Activated T-helper 2 cell treated with anti-CD3 and anti-CD28 coated beads, Interferon-gamma antibody, Interleukin-2, Interleukin-4, amounts not matched to agents 10 μg/mL and 5 μg/mL and 100 μg/mL, durations not matched to agents 14 hours and 24 hours and 36 hours (primary cell): ENCODE measurements around the gene CR1L. TPM values are rescaled to one million over a fixed set of nuclear protein-coding genes. Genes with fewer than 3 reads are reported as not detected.
"Not testable (repeated sequence)": the region's sequence is repeated elsewhere in the genome, so short reads cannot be mapped to it uniquely, and the experiment has no call there.

Experiments used
- DNase-seq: peaks from one replicate; pipeline ENCODE4 v3.0.0; 2021; ENCODE audit warnings: low spot score
- H3K27ac Mint-ChIP-seq: one replicate; pipeline ENCODE4 v1.8.0; 2021; ENCODE audit warnings: mixed read lengths
- H3K27me3 Mint-ChIP-seq: one replicate; pipeline ENCODE4 v1.8.0; 2021; ENCODE audit warnings: low read depth, mixed read lengths
- H3K36me3 Mint-ChIP-seq: one replicate; pipeline ENCODE4 v1.8.0; 2021; ENCODE audit warnings: low read depth, mixed read lengths
- H3K4me1 Mint-ChIP-seq: one replicate; pipeline ENCODE4 v1.8.0; 2021; ENCODE audit warnings: low read depth, mixed read lengths
- H3K4me3 Mint-ChIP-seq: one replicate; pipeline ENCODE4 v1.8.0; 2021; ENCODE audit warnings: low read depth, mild to moderate bottlenecking, moderate library complexity, mixed read lengths
- H3K9me3 Mint-ChIP-seq: one replicate; pipeline ENCODE4 v1.8.0; 2021; ENCODE audit warnings: mixed read lengths
- intact Hi-C: fragments of 100-400 bp; cut with micrococcal nuclease; formaldehyde crosslinking; loops from one replicate; pipeline ENCODE4 v1.15.1; 2023
- total RNA-seq: library from RNA; stranded (reverse); gene quantifications from 2 replicates; pipeline ENCODE4 v1.2.3, GENCODE V29; 2022

CR1L gene
- total RNA-seq, 1 donor from 2014 or later, result not detected

GRCh38 chr1:207745839-207746767 lies 101.2 kb downstream of the CR1L start:
- no peaks in the 10 kb centered on the region for H3K27me3 Mint-ChIP-seq
- no peaks in the 10 kb centered on the region for H3K9me3 Mint-ChIP-seq
- H3K27ac Mint-ChIP-seq, result no peak overlapping the region
- no peak overlapping the region for H3K4me3 Mint-ChIP-seq
- no peak for DNase-seq
- intact Hi-C loops, result no loop called here
- H3K4me1 Mint-ChIP-seq, result peaks cover 18% of the 10 kb centered on the region
- no peaks in the 10 kb centered on the region for H3K36me3 Mint-ChIP-seq

- Mint-ChIP-seq H3K4me3 (no peak overlapping the region), H3K4me1 (peaks cover 25% of the 10 kb centered on the region), H3K27ac (no peak overlapping the region), H3K36me3 (no peaks in the 10 kb centered on the region), H3K27me3 (no peaks in the 10 kb centered on the region), H3K9me3 (no peaks in the 10 kb centered on the region)
- intact Hi-C loops, result no loop called here
- DNase-seq, result no peak
Measured at GRCh38 chr1:207747627-207748492, 102.9 kb downstream of the CR1L start.

- intact Hi-C loops, result no loop called here
- DNase-seq, result no peak
- H3K27ac Mint-ChIP-seq, result no peak overlapping the region
- H3K4me3 Mint-ChIP-seq, result no peak overlapping the region
- no peaks in the 10 kb centered on the region for H3K27me3 Mint-ChIP-seq
- no peaks in the 10 kb centered on the region for H3K9me3 Mint-ChIP-seq
- peaks cover 32% of the 10 kb centered on the region for H3K4me1 Mint-ChIP-seq
- H3K36me3 Mint-ChIP-seq, result no peaks in the 10 kb centered on the region
Measured at GRCh38 chr1:207748737-207749528, 104.0 kb downstream of the CR1L start.

GRCh38 chr1:207750631-207751305 lies 105.8 kb downstream of the CR1L start:
- peaks cover 49% of the 10 kb centered on the region for H3K4me1 Mint-ChIP-seq
- peak overlapping the region; percentile 95 for H3K4me3 Mint-ChIP-seq
- no peaks in the 10 kb centered on the region for H3K9me3 Mint-ChIP-seq
- no peak for DNase-seq
- peaks cover 3% of the 10 kb centered on the region for H3K36me3 Mint-ChIP-seq
- intact Hi-C loops, result loop anchor here (5.0 kb wide), 2 partner anchors 47 to 132 kb away; no protein-coding TSS in a partner anchor
- no peaks in the 10 kb centered on the region for H3K27me3 Mint-ChIP-seq
- peak overlapping the region; percentile 96 for H3K27ac Mint-ChIP-seq

- H3K27me3 Mint-ChIP-seq, result not testable (repeated sequence)
Measured at GRCh38 chr1:207751463-207751789, 106.5 kb downstream of the CR1L start.

DNA sequence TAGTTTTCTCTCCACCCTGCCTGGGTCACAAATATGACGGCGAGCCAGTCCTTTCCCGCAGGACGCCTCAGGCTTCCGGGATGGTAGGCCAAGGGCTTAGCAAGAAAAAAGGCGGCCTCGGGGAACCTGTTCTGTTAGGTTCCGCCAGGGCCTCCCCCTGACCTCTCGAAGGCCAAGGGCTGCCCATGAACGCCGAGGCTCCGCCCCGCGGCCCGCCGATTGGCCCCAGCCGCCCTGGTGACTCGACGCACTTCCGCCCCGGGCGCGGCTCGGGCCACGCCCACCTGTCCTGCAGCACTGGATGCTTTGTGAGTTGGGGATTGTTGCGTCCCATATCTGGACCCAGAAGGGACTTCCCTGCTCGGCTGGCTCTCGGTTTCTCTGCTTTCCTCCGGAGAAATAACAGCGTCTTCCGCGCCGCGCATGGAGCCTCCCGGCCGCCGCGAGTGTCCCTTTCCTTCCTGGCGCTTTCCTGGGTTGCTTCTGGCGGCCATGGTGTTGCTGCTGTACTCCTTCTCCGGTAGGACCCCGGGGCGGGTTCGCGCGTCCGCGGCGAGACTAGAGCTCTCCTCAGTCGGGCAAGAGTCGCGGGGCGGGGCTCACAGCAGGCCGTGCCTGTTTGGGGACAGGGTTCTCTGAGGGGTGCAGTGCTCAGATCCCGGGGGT lies 107.0 kb downstream of the CR1L start, which contains the start of gene CD46:
Gene CD46 (plus strand): TSS at position 265 of the 666 bp plus-strand sequence. CDS start 159 bp downstream, at position 424.
- H3K9me3 Mint-ChIP-seq, result no peaks in the 10 kb centered on the region
- intact Hi-C loops, result loop anchor here (5.0 kb wide), 2 partner anchors 45 to 130 kb away; no protein-coding TSS in a partner anchor
- peak within 1 kb of the TSS; percentile 96 for H3K27ac Mint-ChIP-seq
- peak within 1 kb of the TSS; percentile 95 for H3K4me3 Mint-ChIP-seq
- DNase-seq, result peak; percentile 92
- peaks cover 60% of the 10 kb centered on the region for H3K4me1 Mint-ChIP-seq
- no peaks in the 10 kb centered on the region for H3K27me3 Mint-ChIP-seq
- peaks cover 11% of the 10 kb centered on the region for H3K36me3 Mint-ChIP-seq

More at GRCh38 chr1:207751463-207751789, 106.5 kb downstream of the CR1L start:
- not testable (repeated sequence) for DNase-seq, H3K36me3 Mint-ChIP-seq, H3K9me3 Mint-ChIP-seq
- Mint-ChIP-seq H3K4me3 (peak overlapping the region; percentile 95), H3K4me1 (peaks cover 55% of the 10 kb centered on the region), H3K27ac (peak overlapping the region; percentile 96)
- intact Hi-C loops, result loop anchor here (5.0 kb wide), 2 partner anchors 46 to 131 kb away; no protein-coding TSS in a partner anchor

DNA sequence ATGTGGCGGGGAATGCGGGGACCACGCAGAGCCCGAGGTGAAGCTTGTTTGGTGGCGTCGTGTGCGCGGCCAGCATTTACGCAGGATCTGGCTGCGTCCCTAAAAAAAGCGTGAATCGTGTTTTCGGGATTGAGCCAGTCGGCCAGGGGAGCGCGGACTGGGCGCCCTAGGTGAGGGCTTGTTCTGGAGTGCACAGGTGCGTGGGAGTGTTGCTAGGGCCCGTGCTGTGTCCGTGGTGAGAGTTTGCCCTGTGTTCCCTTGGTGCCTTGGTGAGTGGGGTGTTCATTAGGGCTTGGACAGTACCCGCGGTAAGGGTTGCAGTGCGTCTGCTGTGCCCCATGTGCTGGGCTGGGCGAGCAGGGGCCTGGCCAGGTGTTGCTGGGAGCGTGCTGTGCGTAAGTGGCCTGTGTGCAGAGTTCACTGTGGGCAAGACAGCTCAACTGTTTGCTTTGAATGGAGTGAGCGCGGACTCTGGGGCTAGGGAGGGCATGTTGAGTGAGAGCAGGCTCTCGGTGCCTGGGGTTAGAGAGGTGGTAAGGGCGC lies 107.6 kb downstream of the CR1L start:
- peaks cover 14% of the 10 kb centered on the region for H3K36me3 Mint-ChIP-seq
- DNase-seq, result no peak
- no peaks in the 10 kb centered on the region for H3K27me3 Mint-ChIP-seq
- peaks cover 62% of the 10 kb centered on the region for H3K4me1 Mint-ChIP-seq
- H3K4me3 Mint-ChIP-seq, result peak overlapping the region; percentile 95
- H3K27ac Mint-ChIP-seq, result peak overlapping the region; percentile 96
- no peaks in the 10 kb centered on the region for H3K9me3 Mint-ChIP-seq
- intact Hi-C loops, result loop anchor here (5.0 kb wide), 2 partner anchors 45 to 130 kb away; no protein-coding TSS in a partner anchor

GRCh38 chr1:207753611-207754010 lies 108.7 kb downstream of the CR1L start:
- intact Hi-C loops, result loop anchor here (5.0 kb wide), 2 partner anchors 44 to 129 kb away; no protein-coding TSS in a partner anchor
- Mint-ChIP-seq H3K4me3 (peak overlapping the region; percentile 95), H3K4me1 (peaks cover 68% of the 10 kb centered on the region), H3K36me3 (peaks cover 23% of the 10 kb centered on the region), H3K9me3 (no peaks in the 10 kb centered on the region), H3K27ac (no peak overlapping the region), H3K27me3 (no peaks in the 10 kb centered on the region)
- no peak for DNase-seq

DNA sequence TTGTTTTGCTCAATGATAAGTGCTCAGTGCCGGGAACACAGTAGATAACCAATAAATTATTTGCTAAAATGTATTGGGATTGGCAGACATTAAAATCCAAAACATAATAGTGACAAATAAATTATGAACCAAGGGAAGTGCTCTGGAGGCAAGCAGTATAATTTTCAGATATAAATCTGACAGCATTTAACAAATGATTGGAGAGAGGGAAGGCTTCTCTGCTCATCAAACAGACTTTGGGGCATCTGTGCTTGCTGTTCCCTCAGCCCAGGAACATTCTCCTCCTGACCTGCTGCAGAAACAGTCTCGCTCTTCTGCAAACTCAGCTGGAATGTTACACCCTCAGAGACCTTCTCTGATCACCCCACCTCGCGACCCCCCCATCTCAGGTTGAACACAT lies 109.1 kb downstream of the CR1L start:
- Mint-ChIP-seq H3K36me3 (peaks cover 26% of the 10 kb centered on the region), H3K4me1 (peaks cover 66% of the 10 kb centered on the region), H3K27ac (no peak overlapping the region), H3K4me3 (peak overlapping the region; percentile 95), H3K9me3 (no peaks in the 10 kb centered on the region), H3K27me3 (no peaks in the 10 kb centered on the region)
- no peak for DNase-seq
- intact Hi-C loops, result loop anchor here (5.0 kb wide), 2 partner anchors 43 to 128 kb away; no protein-coding TSS in a partner anchor

- DNase-seq, result no peak
- Mint-ChIP-seq H3K9me3 (no peaks in the 10 kb centered on the region), H3K4me1 (peaks cover 59% of the 10 kb centered on the region), H3K4me3 (no peak overlapping the region), H3K27ac (no peak overlapping the region), H3K27me3 (no peaks in the 10 kb centered on the region), H3K36me3 (peaks cover 36% of the 10 kb centered on the region)
- intact Hi-C loops, result loop anchor here (5.0 kb wide), 2 partner anchors 42 to 127 kb away; no protein-coding TSS in a partner anchor
Measured at GRCh38 chr1:207754974-207755700, 110.2 kb downstream of the CR1L start.
